T-cell (primary cell): Measurements from ENCODE around the gene ETNK2. TPM values are rescaled to one million over a fixed set of nuclear protein-coding genes. Genes with fewer than 3 reads are reported as not detected.

Experiments
- ATAC-seq, 4 experiments: fragments of 200-7000 bp in 3 of 4; fragments of 150-1000 bp in 1 of 4; cut with Tn5 transposase; replicated peaks in 1 of 4; 1 replicate in 3 of 4; 2 replicates in 1 of 4; pipeline ENCODE4 v1.10.0; 2021; ENCODE audit warnings: moderate library complexity in 3 of 4, mild to moderate bottlenecking in 2 of 4, moderate number of reproducible peaks in 1 of 4
- CTCF ChIA-PET, 2 donors: fragments of 300-600 bp; sonication (Branson Sonifier 250); formaldehyde crosslinking; loops; one replicate each; lab custom pipeline; 2022; ENCODE audit warnings: antibody characterized with exemption in 2 of 2; lab: Charles Lee
- POLR2A ChIA-PET, 2 donors: fragments of 300-600 bp; sonication (Branson Sonifier 250); formaldehyde crosslinking; loops; one replicate each; lab custom pipeline; 2022; ENCODE audit warnings: antibody characterized with exemption in 2 of 2; lab: Charles Lee
- DNase-seq, 35 experiments: peaks; one replicate each; pipeline versions ENCODE4 v3.0.0 to v3.0.0-alpha.2; 2013 to 2023
- H3K27ac ChIP-seq: one replicate; pipeline ENCODE4 v1.5.1; 2013; ENCODE audit warnings: low read length
- H3K27me3 ChIP-seq, 2 experiments: replicated peaks in 1 of 2; 1 replicate in 1 of 2; 2 replicates in 1 of 2; pipeline versions ENCODE4 v1.6.1 to v1.7.0; 2013; ENCODE audit warnings: low read length in 1 of 2, mixed read lengths in 1 of 2; ENCODE audit not compliant: control insufficient read depth in 2 of 2, insufficient read depth in 2 of 2; ENCODE audit errors: extremely low read depth in 1 of 2
- H3K36me3 ChIP-seq, 2 donors: 1 replicate in 1 of 2; 2 replicates in 1 of 2; pipeline versions ENCODE4 v1.6.1 to v1.7.0; 2013; ENCODE audit warnings: low read length in 1 of 2; ENCODE audit not compliant: control insufficient read depth in 2 of 2, insufficient read depth in 1 of 2; ENCODE audit errors: extremely low read depth in 1 of 2
- H3K4me1 ChIP-seq, 2 experiments: 1 replicate in 1 of 2; 2 replicates in 1 of 2; pipeline versions ENCODE4 v1.6.1 to v1.7.0; 2013; ENCODE audit warnings: low read length in 2 of 2, mixed read lengths in 1 of 2; ENCODE audit not compliant: insufficient read depth in 2 of 2, control insufficient read depth in 1 of 2; ENCODE audit errors: extremely low read depth in 1 of 2
- H3K4me3 ChIP-seq, 2 donors: 1 replicate in 1 of 2; 2 replicates in 1 of 2; pipeline versions ENCODE4 v1.5.1 to v1.7.0; 2013; ENCODE audit warnings: mild to moderate bottlenecking in 2 of 2, low read length in 1 of 2, moderate library complexity in 1 of 2; ENCODE audit not compliant: control insufficient read depth in 1 of 2; ENCODE audit errors: extremely low read depth in 1 of 2
- H3K9me3 ChIP-seq: 2 replicates; pipeline ENCODE4 v1.7.0; 2013
- H3K27ac Mint-ChIP-seq, 2 donors: one replicate each; pipeline ENCODE4 v1.8.0; 2020 to 2021; ENCODE audit warnings: mild to moderate bottlenecking in 2 of 2, mixed read lengths in 2 of 2
- H3K27me3 Mint-ChIP-seq, 2 donors: one replicate each; pipeline ENCODE4 v1.8.0; 2021 to 2022; ENCODE audit warnings: mixed read lengths in 2 of 2
- H3K36me3 Mint-ChIP-seq: one replicate; pipeline ENCODE4 v1.8.0; 2021; ENCODE audit warnings: mixed read lengths
- H3K4me1 Mint-ChIP-seq, 3 donors: one replicate each; pipeline ENCODE4 v1.8.0; 2020 to 2022; ENCODE audit warnings: mixed read lengths in 3 of 3, mild to moderate bottlenecking in 1 of 3
- H3K4me3 Mint-ChIP-seq, 3 donors: one replicate each; pipeline ENCODE4 v1.8.0; 2020 to 2022; ENCODE audit warnings: mild to moderate bottlenecking in 3 of 3, mixed read lengths in 3 of 3, moderate library complexity in 3 of 3
- H3K9me3 Mint-ChIP-seq, 3 donors: one replicate each; pipeline ENCODE4 v1.8.0; 2020 to 2022; ENCODE audit warnings: mixed read lengths in 3 of 3
- WGBS: methylation state at CpG from one replicate; pipeline ENCODE4 v1.1.5; 2013; ENCODE audit warnings: missing lambda C conversion rate; ENCODE audit not compliant: insufficient coverage; 5-methylcytosine and 5-hydroxymethylcytosine counted together
- total RNA-seq, 35 experiments: library from RNA in 6 of 35; stranded (reverse) in 6 of 35; fragments of 120-200 nt in 1 of 35; gene quantifications; one replicate each; pipeline versions ENCODE4 v1.2.1 to v1.2.4 and lab custom pipeline; 2013 to 2026

Gene ETNK2
- total RNA-seq, 5 donors from 2014 or later (not counting 1 experiment from before 2014, with no cell fraction given), result 3.4 to 11.1 (median 4.2) TPM

GRCh38 chr1:204094313-204094729 is 57.5 kb downstream of the ETNK2 start:
- Mint-ChIP-seq H3K27me3 (peaks cover 0 to 2% of the 10 kb centered on the region in 2 donors), H3K27ac (no peak overlapping the region), H3K9me3 (no peaks in the 10 kb centered on the region), H3K36me3 (no peaks in the 10 kb centered on the region), H3K4me1 (peaks cover 0 to 12% (median 0%) of the 10 kb centered on the region in 3 donors), H3K4me3 (no peak overlapping the region)
- Histone ChIP-seq H3K4me1 (peaks cover 0 to 6% of the 10 kb centered on the region in 2 experiments), H3K27ac (no peak overlapping the region), H3K4me3 (no peak overlapping the region), H3K9me3 (no peaks in the 10 kb centered on the region), H3K27me3 (peaks cover 0 to 2% of the 10 kb centered on the region in 2 experiments), H3K36me3 (no peaks in the 10 kb centered on the region)
- CTCF ChIA-PET, result no interaction called here
- 64% methylated on average over 2 of the region's 6 CpGs for WGBS
- POLR2A ChIA-PET, result no interaction called here
- DNase-seq, result no peak
- ATAC-seq, result no peak

GRCh38 chr1:204093781-204094180 is 58.1 kb downstream of the ETNK2 start:
- 60% methylated on average over 1 of the region's 2 CpGs for WGBS
- Histone ChIP-seq H3K27ac (no peak overlapping the region), H3K9me3 (no peaks in the 10 kb centered on the region), H3K36me3 (no peaks in the 10 kb centered on the region), H3K4me1 (peaks cover 0 to 6% of the 10 kb centered on the region in 2 experiments), H3K4me3 (no peak overlapping the region), H3K27me3 (peaks cover 0 to 3% of the 10 kb centered on the region in 2 experiments)
- Mint-ChIP-seq H3K36me3 (no peaks in the 10 kb centered on the region), H3K27ac (no peak overlapping the region), H3K4me1 (peaks cover 0 to 15% (median 0%) of the 10 kb centered on the region in 3 donors), H3K27me3 (peaks cover 0 to 2% of the 10 kb centered on the region in 2 donors), H3K9me3 (no peaks in the 10 kb centered on the region), H3K4me3 (no peak overlapping the region)
- ChIA-PET CTCF (no interaction called here), POLR2A (no interaction called here)
- no peak for DNase-seq
- ATAC-seq, result no peak

- no peaks in the 10 kb centered on the region for H3K36me3 ChIP-seq
- H3K27ac Mint-ChIP-seq, result no peak overlapping the region
- H3K4me1 ChIP-seq, result peaks cover 0 to 6% of the 10 kb centered on the region in 2 experiments
- no CpG with 5 or more reads among the region's 4 CpGs for WGBS
- H3K9me3 Mint-ChIP-seq, result no peaks in the 10 kb centered on the region
- peaks cover 0 to 2% of the 10 kb centered on the region in 2 donors for H3K27me3 Mint-ChIP-seq
- no peak overlapping the region for H3K4me3 Mint-ChIP-seq
- ChIA-PET CTCF (no interaction called here), POLR2A (no interaction called here)
- DNase-seq, result no peak
- H3K4me3 ChIP-seq, result no peak overlapping the region
- H3K27ac ChIP-seq, result no peak overlapping the region
- H3K27me3 ChIP-seq, result peaks cover 0 to 3% of the 10 kb centered on the region in 2 experiments
- H3K36me3 Mint-ChIP-seq, result no peaks in the 10 kb centered on the region
- peaks cover 0 to 19% (median 0%) of the 10 kb centered on the region in 3 donors for H3K4me1 Mint-ChIP-seq
- H3K9me3 ChIP-seq, result no peaks in the 10 kb centered on the region
- no peak for ATAC-seq
Observed at GRCh38 chr1:204093421-204093717, 58.5 kb downstream of the ETNK2 start.

GRCh38 chr1:204092632-204093420 is 59.0 kb downstream of the ETNK2 start:
- H3K4me1 Mint-ChIP-seq, result peaks cover 0 to 21% (median 0%) of the 10 kb centered on the region in 3 donors
- Histone ChIP-seq H3K4me3 (no peak overlapping the region), H3K27me3 (peaks cover 0 to 3% of the 10 kb centered on the region in 2 experiments), H3K27ac (no peak overlapping the region), H3K9me3 (no peaks in the 10 kb centered on the region), H3K4me1 (peaks cover 0 to 11% of the 10 kb centered on the region in 2 experiments), H3K36me3 (no peaks in the 10 kb centered on the region)
- H3K36me3 Mint-ChIP-seq, result no peaks in the 10 kb centered on the region
- ChIA-PET POLR2A (no interaction called here), CTCF (no interaction called here)
- ATAC-seq, result no peak
- no peak for DNase-seq
- no peaks in the 10 kb centered on the region for H3K9me3 Mint-ChIP-seq
- 71% methylated on average over 2 of the region's 12 CpGs for WGBS
- no peak overlapping the region for H3K4me3 Mint-ChIP-seq
- no peak overlapping the region for H3K27ac Mint-ChIP-seq
- peaks cover 0 to 2% of the 10 kb centered on the region in 2 donors for H3K27me3 Mint-ChIP-seq

GRCh38 chr1:204091787-204092312 is 60.0 kb downstream of the ETNK2 start:
- no peak overlapping the region for H3K27ac Mint-ChIP-seq
- CTCF ChIA-PET, result no interaction called here
- 100% methylated on average over 1 of the region's 5 CpGs for WGBS
- peaks cover 0 to 3% of the 10 kb centered on the region in 2 experiments for H3K27me3 ChIP-seq
- POLR2A ChIA-PET, result no interaction called here
- H3K4me1 ChIP-seq, result peaks cover 0 to 19% of the 10 kb centered on the region in 2 experiments
- no peaks in the 10 kb centered on the region for H3K36me3 ChIP-seq
- H3K27me3 Mint-ChIP-seq, result peaks cover 0 to 2% of the 10 kb centered on the region in 2 donors
- DNase-seq (no peak), ATAC-seq (no peak)
- H3K9me3 Mint-ChIP-seq, result no peaks in the 10 kb centered on the region
- H3K4me1 Mint-ChIP-seq, result peaks cover 0 to 25% (median 4%) of the 10 kb centered on the region in 3 donors
- no peak overlapping the region for H3K27ac ChIP-seq
- H3K36me3 Mint-ChIP-seq, result no peaks in the 10 kb centered on the region
- no peak overlapping the region for H3K4me3 Mint-ChIP-seq
- no peak overlapping the region for H3K4me3 ChIP-seq
- H3K9me3 ChIP-seq, result no peaks in the 10 kb centered on the region

GRCh38 chr1:204091066-204091465 is 60.8 kb downstream of the ETNK2 start:
- ChIA-PET POLR2A (no interaction called here), CTCF (no interaction called here)
- H3K27ac Mint-ChIP-seq, result no peak overlapping the region
- Histone ChIP-seq H3K4me1 (peaks cover 0 to 19% of the 10 kb centered on the region in 2 experiments), H3K4me3 (no peak overlapping the region), H3K27ac (no peak overlapping the region), H3K36me3 (no peaks in the 10 kb centered on the region), H3K27me3 (peaks cover 0 to 3% of the 10 kb centered on the region in 2 experiments), H3K9me3 (no peaks in the 10 kb centered on the region)
- peaks cover 0 to 2% of the 10 kb centered on the region in 2 donors for H3K27me3 Mint-ChIP-seq
- WGBS, result 89% methylated on average over 6 of the region's 7 CpGs
- no peaks in the 10 kb centered on the region for H3K9me3 Mint-ChIP-seq
- H3K4me1 Mint-ChIP-seq, result peaks cover 0 to 25% (median 4%) of the 10 kb centered on the region in 3 donors
- no peak for DNase-seq
- H3K36me3 Mint-ChIP-seq, result no peaks in the 10 kb centered on the region
- no peak overlapping the region for H3K4me3 Mint-ChIP-seq
- ATAC-seq, result no peak
